Left kidney (tissue), 8 donors: Measurements from ENCODE around the gene RBM47. TPM values are rescaled to one million over a fixed set of nuclear protein-coding genes. Genes with fewer than 3 reads are reported as not detected.
"Not testable (repeated sequence)": the region's sequence is repeated elsewhere in the genome, so short reads cannot be mapped to it uniquely, and the experiment has no call there.

Source experiments
- DNase-seq: peaks from one replicate; pipeline ENCODE4 v3.0.0-alpha.2; 2013
- long read RNA-seq, 8 donors: transcript quantifications; one replicate each; lab custom pipeline, GENCODE V29; 2026
- polyA plus RNA-seq: library from polyadenylated mRNA; unstranded; fragments of 120-200 nt; gene quantifications from one replicate; pipeline ENCODE4 v1.2.1, GENCODE V29; 2013; ENCODE audit not compliant: insufficient read length

The RBM47 gene
- polyA plus RNA-seq: 86.9 TPM
- long read RNA-seq, donor 1, full-length matches to known transcripts: 7 of 24 reads
- long read RNA-seq, donor 1, partial matches to known transcripts: 17 of 24 reads
- long read RNA-seq, donor 1, other reads (novel, unspliced or antisense): 0 of 24 reads
- long read RNA-seq, donor 2, full-length matches to known transcripts: 6 of 6 reads
- long read RNA-seq, donor 2, partial matches to known transcripts: 0 of 6 reads
- long read RNA-seq, donor 2, other reads (novel, unspliced or antisense): 0 of 6 reads
- long read RNA-seq, donor 3, full-length matches to known transcripts: 5 of 5 reads
- long read RNA-seq, donor 3, partial matches to known transcripts: 0 of 5 reads
- long read RNA-seq, donor 3, other reads (novel, unspliced or antisense): 0 of 5 reads
- long read RNA-seq, donor 4, partial matches to known transcripts: 0 of 1 reads
- long read RNA-seq, donor 4, other reads (novel, unspliced or antisense): 0 of 1 reads
- long read RNA-seq, donor 5, full-length matches to known transcripts: 6 of 6 reads
- long read RNA-seq, donor 5, partial matches to known transcripts: 0 of 6 reads
- long read RNA-seq, donor 5, other reads (novel, unspliced or antisense): 0 of 6 reads
- long read RNA-seq, donor 6, full-length matches to known transcripts: 5 of 5 reads
- long read RNA-seq, donor 6, partial matches to known transcripts: 0 of 5 reads
- long read RNA-seq, donor 6, other reads (novel, unspliced or antisense): 0 of 5 reads
- long read RNA-seq, donor 7, full-length matches to known transcripts: 5 of 5 reads
- long read RNA-seq, donor 7, partial matches to known transcripts: 0 of 5 reads
- long read RNA-seq, donor 7, other reads (novel, unspliced or antisense): 0 of 5 reads
- long read RNA-seq, donor 8, full-length matches to known transcripts: 1 of 1 reads
- long read RNA-seq, donor 8, partial matches to known transcripts: 0 of 1 reads
- long read RNA-seq, donor 8, other reads (novel, unspliced or antisense): 0 of 1 reads

DNA sequence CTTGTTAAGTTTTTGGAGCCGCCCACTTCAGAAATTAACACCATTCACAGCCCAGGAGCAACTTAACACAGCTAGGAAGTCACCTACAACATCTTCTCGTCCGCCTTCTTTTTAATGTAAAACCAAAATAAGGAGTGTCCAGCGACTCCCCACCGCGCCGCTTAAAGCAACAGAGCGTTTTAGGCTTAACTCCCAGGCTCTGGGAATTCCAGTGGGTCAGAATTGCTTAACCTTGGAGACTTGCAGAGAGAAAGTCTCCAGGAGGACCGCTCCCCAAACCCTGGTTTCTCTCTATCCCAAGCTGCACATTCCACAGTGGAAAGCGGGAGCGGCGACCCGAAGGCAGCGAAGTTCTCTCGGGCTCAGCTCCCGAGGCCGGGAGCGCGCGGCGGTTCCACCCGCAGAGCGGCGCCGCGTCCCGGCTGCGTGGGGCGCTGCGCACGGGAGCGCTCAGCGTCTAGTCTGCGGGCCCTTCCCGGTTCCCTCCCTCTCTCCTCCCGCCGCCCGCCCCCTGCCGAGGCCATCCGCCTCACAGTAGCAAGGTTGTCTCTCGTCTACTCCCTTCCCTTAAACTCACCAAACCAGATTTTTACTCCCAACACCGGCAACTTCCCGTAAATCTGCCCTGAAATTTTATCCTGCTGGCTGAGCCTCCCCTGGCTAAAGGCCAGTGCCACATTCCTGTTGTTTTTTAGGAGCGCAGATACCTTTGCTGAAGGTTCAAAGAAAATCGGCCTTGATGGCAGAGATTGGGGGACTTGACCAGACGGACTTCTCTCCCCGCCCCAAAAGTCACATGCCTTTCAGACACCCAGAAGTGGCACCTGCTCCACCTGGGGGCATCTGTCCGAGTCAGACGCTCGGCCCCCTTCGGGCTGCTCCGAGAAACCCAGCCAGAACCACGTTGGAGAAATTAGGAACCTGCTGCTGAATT, at the start of gene RBM47:
Gene RBM47, minus strand, starts transcription at position 464 of the 934 bp plus-strand sequence. CDS start 190,971 bp downstream, outside the sequence.
- peak; percentile 74 for DNase-seq

- no peak for DNase-seq
These were observed 48.8 kb upstream of the RBM47 start for GRCh38 chr4:40678421-40678820.

DNA sequence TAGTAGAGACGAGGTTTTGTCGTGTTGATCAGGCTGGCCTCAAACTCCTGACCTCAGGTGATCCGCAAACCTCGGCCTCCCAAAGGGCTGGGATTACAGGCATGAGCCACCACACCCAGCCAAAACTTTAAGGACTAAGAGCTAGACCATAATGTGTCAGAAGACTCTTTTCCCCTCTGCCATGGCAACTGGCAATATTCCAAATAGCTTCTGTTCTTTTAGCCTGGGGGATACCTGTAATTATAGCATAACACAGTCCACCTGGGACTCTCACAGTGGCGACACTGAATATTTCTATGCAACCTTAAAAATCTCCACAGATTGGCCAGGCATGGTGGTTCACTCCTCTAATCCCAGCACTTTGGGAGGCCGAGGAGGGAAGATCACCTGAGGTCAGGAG, 45.5 kb upstream of the RBM47 start:
- no peak for DNase-seq

DNA sequence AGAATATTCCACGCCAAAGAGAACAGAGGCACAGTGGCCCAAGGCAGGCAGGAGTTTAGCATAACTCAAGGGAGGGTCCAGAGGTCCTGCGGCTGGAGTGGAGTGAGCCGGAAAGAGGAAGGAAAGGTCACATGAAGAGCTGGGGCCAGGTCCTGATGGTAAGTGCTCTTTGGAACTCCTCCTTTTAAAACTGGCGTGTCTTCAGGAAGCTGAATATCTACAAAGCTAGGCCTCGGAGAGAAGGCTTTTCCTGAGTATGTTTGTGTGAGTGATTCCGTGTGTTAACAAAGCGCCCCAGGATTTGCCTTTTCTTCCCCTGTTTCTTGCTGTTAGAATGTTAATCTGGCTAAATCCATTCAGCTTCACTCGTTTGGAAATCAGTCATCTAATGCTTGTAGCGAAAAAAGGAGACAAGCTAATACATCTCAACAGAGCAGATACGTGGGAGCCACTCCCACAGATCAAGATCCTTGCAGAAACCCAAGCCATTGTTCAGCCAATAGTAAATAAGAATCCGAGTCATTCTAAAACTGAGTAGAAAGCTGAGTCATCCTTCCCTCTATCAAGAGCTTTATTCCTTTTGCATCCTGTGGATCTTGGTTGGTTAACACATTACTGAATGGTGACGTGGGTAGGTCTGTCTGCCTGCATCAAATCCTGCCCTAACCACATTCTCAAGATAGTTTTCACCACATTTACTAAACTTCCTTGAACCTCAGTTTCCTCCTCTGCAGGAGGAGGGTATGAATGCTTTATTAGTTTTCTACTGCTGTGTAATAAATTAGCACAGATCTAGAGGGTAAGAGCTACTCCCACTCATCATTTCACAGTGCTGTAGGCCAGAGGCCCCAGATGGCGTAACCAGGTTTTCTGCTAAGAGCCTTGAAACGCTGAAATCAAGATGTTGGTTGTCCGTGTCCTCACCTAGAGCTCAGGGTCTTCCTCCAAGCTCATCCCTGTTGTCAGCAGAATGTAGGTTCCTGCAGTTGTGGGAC, 43.2 kb upstream of the RBM47 start:
- DNase-seq: peak; percentile 46

DNA sequence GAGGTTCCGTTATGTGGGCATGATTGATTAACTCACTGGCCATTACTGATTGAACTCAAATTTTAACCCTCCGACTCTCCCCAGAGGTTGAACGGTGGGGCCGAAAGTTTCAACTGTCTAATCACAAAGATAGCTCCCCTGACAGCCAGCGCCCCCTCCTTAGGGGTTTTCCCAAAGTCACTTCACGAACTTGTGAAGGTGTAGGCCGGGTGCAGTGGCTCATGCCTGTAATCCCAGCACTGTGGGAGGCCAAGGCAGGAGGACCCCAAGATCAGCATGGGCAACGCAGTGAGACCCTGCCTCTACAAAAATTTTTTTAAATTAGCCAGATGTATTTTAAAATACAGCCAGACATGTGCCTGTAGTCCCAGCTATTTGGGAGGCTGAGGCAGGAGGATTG, 39.8 kb upstream of the RBM47 start:
- DNase-seq: no peak

- no peak for DNase-seq
These were observed 36.2 kb upstream of the RBM47 start for GRCh38 chr4:40665842-40666241.

DNA sequence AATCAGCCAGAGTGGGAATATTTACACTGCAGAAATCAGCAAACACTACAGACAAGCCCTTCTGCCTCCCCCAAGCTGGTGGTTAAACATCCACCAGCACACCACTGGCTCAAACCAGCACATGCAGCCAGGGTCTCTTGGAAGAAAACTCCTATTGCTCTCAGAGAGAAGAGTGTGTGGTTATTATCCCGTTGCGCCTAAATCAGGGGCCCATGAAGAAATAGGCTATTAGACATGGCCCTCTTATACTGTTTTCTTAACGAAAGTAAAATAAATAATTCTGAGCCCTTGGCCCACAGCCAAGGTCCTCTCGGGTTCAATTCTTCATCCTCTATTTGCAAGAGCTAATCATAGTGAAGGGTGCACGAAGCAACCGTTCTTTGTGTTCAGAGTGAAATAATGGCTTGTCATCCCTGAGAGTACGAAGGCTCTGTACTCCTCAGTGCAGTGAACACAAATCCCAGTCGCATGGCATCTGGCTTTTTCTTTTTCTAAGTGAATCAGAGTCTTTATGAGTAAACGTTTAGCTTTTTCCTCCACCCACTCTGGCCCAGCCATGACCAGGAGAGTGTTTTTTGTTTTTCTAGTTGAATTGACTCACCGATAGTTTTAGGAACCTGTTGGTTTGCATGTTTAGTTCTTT, 33.4 kb upstream of the RBM47 start:
- peak; percentile 19 for DNase-seq

DNA sequence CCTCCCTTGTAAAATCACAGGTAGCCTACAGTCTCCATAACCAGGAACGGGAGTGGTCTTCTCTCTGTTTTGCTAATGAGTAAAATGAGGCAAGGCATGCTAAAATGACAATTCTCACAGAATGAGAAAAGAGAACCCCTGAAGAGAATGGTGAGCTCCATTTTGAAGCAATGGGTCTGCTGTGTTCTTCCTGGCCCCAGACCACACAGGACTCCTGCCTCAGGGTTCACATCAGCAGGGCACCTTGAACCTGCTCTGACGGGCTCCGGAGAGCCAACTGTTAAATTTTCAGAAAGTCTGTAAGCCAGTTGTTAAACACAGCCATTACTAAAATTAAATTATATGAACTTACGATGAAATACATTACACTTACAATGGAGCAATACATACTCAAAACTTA, 32.1 kb upstream of the RBM47 start:
- no peak for DNase-seq

DNA sequence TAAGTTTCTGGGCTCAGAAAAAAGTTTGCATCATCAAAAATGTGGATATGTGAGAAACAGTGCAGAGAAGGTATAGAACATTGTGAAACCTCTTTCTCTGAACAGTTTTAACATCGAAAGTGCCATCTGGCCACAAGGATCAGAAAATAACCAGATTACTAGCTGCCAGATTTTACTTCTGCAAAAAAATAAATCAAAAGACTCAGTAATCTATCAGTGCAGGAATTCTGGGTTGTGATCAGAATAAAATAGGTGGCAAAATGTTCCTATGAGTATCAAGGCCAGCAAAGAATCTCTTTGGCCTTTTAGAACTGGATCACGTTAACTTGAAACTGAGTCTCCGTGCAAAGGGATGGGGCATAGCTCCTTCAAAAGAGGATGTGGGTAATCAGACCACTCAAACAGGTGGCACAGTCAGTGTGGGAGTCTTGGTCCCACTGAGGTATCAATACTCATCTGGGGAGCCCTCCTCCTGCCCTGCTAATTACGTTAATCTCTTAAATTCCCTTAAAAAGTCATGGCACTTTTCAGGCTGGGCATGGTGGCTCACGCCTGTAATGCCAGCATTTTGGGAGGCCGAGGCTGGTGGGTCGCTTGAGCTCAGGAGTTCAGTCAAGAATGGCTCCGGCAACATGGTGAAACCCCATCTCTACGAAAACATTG, 26.7 kb upstream of the RBM47 start:
- DNase-seq: no peak

DNA sequence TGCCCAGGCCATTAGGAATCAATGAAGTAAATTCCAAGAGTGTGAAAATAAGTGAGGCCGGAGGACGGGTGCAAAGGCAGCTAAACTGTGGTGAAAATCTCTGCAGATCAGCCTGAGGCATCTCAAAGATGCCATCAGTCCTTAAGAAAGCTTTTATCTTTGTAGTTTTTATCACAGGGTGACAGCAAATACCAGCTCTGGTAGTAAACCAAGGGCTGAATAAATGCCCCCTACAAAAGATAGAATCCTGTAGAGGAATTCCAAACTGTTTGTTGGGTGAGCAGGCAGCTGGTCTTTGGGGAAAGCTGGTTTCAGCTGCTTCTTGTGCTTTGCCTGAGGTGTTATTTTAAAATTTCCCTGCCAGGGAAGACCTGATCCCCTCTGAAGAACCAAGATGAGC, 21.6 kb upstream of the RBM47 start:
- no peak for DNase-seq

GRCh38 chr4:40649321-40649720, 19.7 kb upstream of the RBM47 start:
- no peak for DNase-seq

- no peak for DNase-seq
These were observed 19.1 kb upstream of the RBM47 start for GRCh38 chr4:40648742-40649281.

GRCh38 chr4:40648131-40648530, 18.5 kb upstream of the RBM47 start:
- DNase-seq: no peak

- no peak for DNase-seq
These were observed 15.9 kb upstream of the RBM47 start for GRCh38 chr4:40645586-40645985.

DNA sequence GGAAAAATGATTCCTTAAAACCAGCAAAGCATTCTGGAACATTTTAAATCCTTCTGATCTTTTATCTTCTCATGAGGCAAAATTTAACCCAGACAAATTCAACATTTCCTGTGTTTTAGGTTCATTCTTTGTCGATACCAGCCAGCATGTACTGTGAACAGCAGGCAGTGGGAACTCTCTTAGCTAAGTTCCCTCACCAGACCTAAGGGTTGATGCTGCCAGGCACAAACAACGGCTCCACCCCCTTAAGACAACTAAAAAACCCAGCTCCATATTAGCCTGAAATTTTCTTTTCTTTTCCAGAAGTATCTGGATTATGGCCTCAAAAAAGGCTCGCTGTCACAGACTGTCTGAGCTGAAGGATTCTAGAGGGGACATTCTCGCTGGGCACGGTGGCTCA, 2.4 kb upstream of the RBM47 start:
- no peak for DNase-seq

DNA sequence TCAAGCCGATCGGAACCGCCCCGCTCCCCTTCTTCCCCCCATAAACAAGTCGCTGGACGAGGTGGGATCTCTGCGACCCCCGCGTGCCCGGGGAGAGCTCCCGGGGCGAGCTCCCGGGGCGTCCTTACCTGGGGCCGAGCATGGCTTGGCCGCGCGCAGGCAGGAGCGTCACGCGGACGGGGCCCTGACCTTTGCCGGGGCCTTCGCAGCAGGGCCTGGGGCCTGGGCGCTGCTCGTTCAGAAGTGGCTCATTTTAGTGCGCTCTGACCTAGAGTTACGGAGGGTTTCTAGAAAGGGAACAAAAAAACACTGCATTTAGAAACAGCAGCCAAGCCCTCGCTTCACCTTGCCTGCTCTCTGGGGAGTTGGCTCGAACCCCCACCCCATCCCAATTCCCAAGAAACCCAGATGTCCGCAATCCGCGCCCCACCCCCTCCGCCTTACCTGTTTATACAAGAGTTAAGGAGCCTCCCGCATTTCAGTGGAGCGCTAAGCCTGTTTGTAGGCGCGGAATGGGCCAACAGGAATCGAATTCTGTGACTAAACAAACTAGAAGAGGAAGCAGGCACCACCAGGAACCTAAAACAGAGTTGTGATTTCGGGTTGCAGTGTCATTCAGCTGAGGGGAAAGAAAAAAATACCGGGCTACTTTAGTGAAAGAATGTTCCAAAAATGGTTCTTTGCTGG, 814 bp upstream of the RBM47 start:
- no peak for DNase-seq

DNA sequence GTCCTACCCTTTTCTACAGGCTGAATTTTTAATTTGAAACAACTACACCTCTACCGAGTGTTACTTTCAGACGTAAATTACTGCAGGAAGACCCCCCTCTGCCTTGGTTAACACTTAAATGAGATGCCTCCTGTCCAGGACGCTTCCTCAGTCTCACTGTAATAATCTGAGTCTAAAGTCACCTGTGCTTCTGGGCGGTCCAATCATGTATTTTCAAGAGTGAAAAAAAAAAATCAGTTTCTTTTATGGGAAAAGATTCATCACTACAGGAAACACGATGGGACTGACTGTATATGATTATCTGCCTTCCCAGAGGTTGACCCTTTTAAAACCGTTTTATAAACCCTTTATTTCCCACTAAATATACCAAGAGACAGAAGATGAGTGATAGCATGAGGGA, 776 bp downstream of the RBM47 start:
- no peak for DNase-seq

GRCh38 chr4:40628407-40628806, 1.3 kb downstream of the RBM47 start:
- not testable (repeated sequence) for DNase-seq
